ENCODE results near the gene NOC2L.
"Not testable (repeated sequence)": the region's sequence is repeated elsewhere in the genome, so short reads cannot be mapped to it uniquely, and the experiment has no call there.

GRCh38 chr1:988061-988460, 29.0 kb upstream of the NOC2L start:
- not testable (repeated sequence) for TF ChIP-seq POLR2A (IDR thresholded peaks at IDR 0.05; ENCODE audit: low read length); GATA1 (IDR thresholded peaks at IDR 0.05; ENCODE audit: low read depth, low read length)
